ENCODE data around the gene MORF4L1.
A peak's percentile ranks its signal among the peaks of the same experiment; 100 is the strongest.
"Not testable (repeated sequence)": the region's sequence is repeated elsewhere in the genome, so short reads cannot be mapped to it uniquely, and the experiment has no call there.

MORF4L1 gene

GRCh38 chr15:78859971-78860719 is 12.5 kb upstream of the MORF4L1 start:
- peak; percentile 62 for DNase-seq

- not testable (repeated sequence) for DNase-seq
Measured at GRCh38 chr15:78865585-78865984, 7.1 kb upstream of the MORF4L1 start.

- not testable (repeated sequence) for DNase-seq
Measured at GRCh38 chr15:78866031-78866430, 6.7 kb upstream of the MORF4L1 start.

- no peak for DNase-seq
Measured at GRCh38 chr15:78866803-78867202, 5.9 kb upstream of the MORF4L1 start.

- no peak for DNase-seq
Measured at GRCh38 chr15:78868366-78868765, 4.3 kb upstream of the MORF4L1 start.

GRCh38 chr15:78871483-78872127 is 1.1 kb upstream of the MORF4L1 start:
- DNase-seq, result not testable (repeated sequence)

GRCh38 chr15:78872972-78873792 is 492 bp downstream of the MORF4L1 start:
- DNase-seq, result peak; percentile 91

GRCh38 chr15:78873793-78874765 is 1.4 kb downstream of the MORF4L1 start:
- DNase-seq, result peak; percentile 65

GRCh38 chr15:78875107-78875914 is 2.6 kb downstream of the MORF4L1 start:
- no peak for DNase-seq

- DNase-seq, result not testable (repeated sequence)
Measured at GRCh38 chr15:78876954-78877353, 4.3 kb downstream of the MORF4L1 start.

- no peak for DNase-seq
Measured at GRCh38 chr15:78878356-78878755, 5.7 kb downstream of the MORF4L1 start.

- DNase-seq, result no peak
Measured at GRCh38 chr15:78879517-78880241, 7.0 kb downstream of the MORF4L1 start.

GRCh38 chr15:78880242-78880533 is 7.5 kb downstream of the MORF4L1 start:
- no peak for DNase-seq

GRCh38 chr15:78880813-78881212 is 8.1 kb downstream of the MORF4L1 start:
- DNase-seq, result no peak

- no peak for DNase-seq
Measured at GRCh38 chr15:78881681-78882080, 9.0 kb downstream of the MORF4L1 start.

- no peak for DNase-seq
Measured at GRCh38 chr15:78889000-78889399, 16.3 kb downstream of the MORF4L1 start.

GRCh38 chr15:78893538-78893937 is 20.8 kb downstream of the MORF4L1 start:
- DNase-seq, result no peak

- DNase-seq, result no peak
Measured at GRCh38 chr15:78895471-78895870, 22.8 kb downstream of the MORF4L1 start.

GRCh38 chr15:78898540-78898939 is 25.9 kb downstream of the MORF4L1 start:
- no peak for DNase-seq

GRCh38 chr15:78900819-78901533 is 28.3 kb downstream of the MORF4L1 start:
- not testable (repeated sequence) for DNase-seq

Data from CD4-positive, alpha-beta T cell treated with Interferon gamma for 1 hour (primary cell).